GM12878 (cell line): ENCODE measurements around the gene SAC3D1. TPM values are rescaled to one million over a fixed set of nuclear protein-coding genes. Genes with fewer than 3 reads are reported as not detected.

Experiments used
- ATAC-seq: fragments of 200-7000 bp; cut with Tn5 transposase; 3 replicates; pipeline ENCODE4 v1.9.1; 2020; ENCODE audit warnings: mild to moderate bottlenecking, moderate library complexity
- BruUV-seq: library from RNA; stranded (reverse); fragments of 400-500 nt; replicated peaks from 2 replicates; lab custom pipeline; 2021; lab: Mats Ljungman, UMichigan
- CTCF ChIA-PET: fragments of 300-600 bp; sonication (Branson Sonifier 250); formaldehyde crosslinking; extraction: SDS; loops from one replicate; lab custom pipeline; 2021; ENCODE audit warnings: inconsistent platforms; lab: Yijun Ruan, JAX
- POLR2A ChIA-PET: fragments of 350-600 bp; formaldehyde crosslinking; extraction: SDS; loops from one replicate; lab custom pipeline; 2021; ENCODE audit warnings: inconsistent platforms; lab: Charles Lee
- RAD21 ChIA-PET: fragments of 300-600 bp; sonication (Branson Sonifier 250); formaldehyde crosslinking; loops from one replicate; lab custom pipeline; 2023; ENCODE audit warnings: antibody characterized with exemption; ENCODE audit not compliant: unreplicated experiment; lab: Charles Lee
- SMC1A ChIA-PET: fragments of 300-600 bp; sonication (Branson Sonifier 250); formaldehyde crosslinking; loops from one replicate; lab custom pipeline; 2023; ENCODE audit not compliant: unreplicated experiment, uncharacterized antibody; lab: Charles Lee
- DNase-seq: peaks from one replicate; pipeline ENCODE4 v3.0.0-alpha.2; 2011; ENCODE audit warnings: low read depth, low spot score
- FAIRE-seq: peaks from 3 replicates; lab custom pipeline; 2011; peaks lifted over from hg19 to GRCh38; lab: Jason Lieb, UNC
- H2AFZ ChIP-seq: 2 replicates; pipeline ENCODE4 v1.6.0; 2011; ENCODE audit warnings: low read depth, low read length, control low read depth; ENCODE audit not compliant: control insufficient read depth
- H3K27ac ChIP-seq: 2 replicates; pipeline ENCODE4 v1.5.1; 2011; ENCODE audit warnings: control low read depth; ENCODE audit not compliant: control insufficient read depth, insufficient read depth
- H3K27me3 ChIP-seq, 2 experiments: replicated peaks in 1 of 2; 2 replicates each; pipeline versions ENCODE4 v1.6.0 to v1.6.1; 2011; ENCODE audit warnings: low read length in 1 of 2; ENCODE audit not compliant: control insufficient read depth in 2 of 2, insufficient read depth in 2 of 2
- H3K36me3 ChIP-seq, 2 experiments: 2 replicates each; pipeline ENCODE4 v1.5.1; 2011; ENCODE audit warnings: low read length in 1 of 2; ENCODE audit not compliant: control insufficient read depth in 2 of 2, insufficient read depth in 2 of 2
- H3K4me1 ChIP-seq: 2 replicates; pipeline ENCODE4 v1.6.1; 2011; ENCODE audit warnings: mild to moderate bottlenecking, low read length, moderate library complexity, mixed read lengths; ENCODE audit not compliant: control insufficient read depth, insufficient read depth
- H3K4me2 ChIP-seq: 2 replicates; pipeline ENCODE4 v1.6.0; 2011; ENCODE audit warnings: control low read depth; ENCODE audit not compliant: control insufficient read depth, insufficient read depth
- H3K4me3 ChIP-seq: fragments of 200-600 bp; sonication (generic); 2 replicates; pipeline ENCODE4 v1.5.1; 2016
- H3K79me2 ChIP-seq: 2 replicates; pipeline ENCODE4 v1.6.0; 2011; ENCODE audit warnings: low read length; ENCODE audit not compliant: control insufficient read depth, insufficient read depth
- H3K9ac ChIP-seq: 2 replicates; pipeline ENCODE4 v1.8.0; 2011; ENCODE audit warnings: low read length, control low read depth, mixed read lengths; ENCODE audit not compliant: control insufficient read depth, insufficient read depth
- H3K9me3 ChIP-seq: replicated peaks from 3 replicates; pipeline ENCODE4 v1.5.1; 2011; ENCODE audit warnings: mild to moderate bottlenecking, low read length; ENCODE audit not compliant: control insufficient read depth, insufficient read depth
- H4K20me1 ChIP-seq: 2 replicates; pipeline ENCODE4 v1.6.0; 2011; ENCODE audit not compliant: control insufficient read depth, insufficient read depth
- CBFB ChIP-seq: IDR thresholded peaks from 2 replicates; pipeline ENCODE4 v1.6.1; 2016; ENCODE audit warnings: antibody characterized with exemption, low read depth
- CBX3 ChIP-seq: fragments of 200-600 bp; sonication (generic); IDR thresholded peaks from 2 replicates; pipeline ENCODE4 v1.6.1; 2016; ENCODE audit warnings: low read depth, borderline replicate concordance
- CEBPB ChIP-seq, 2 experiments: fragments of 150-350 bp in 1 of 2; IDR thresholded peaks; 2 replicates each; pipeline ENCODE4 v1.6.1; 2012 to 2014; ENCODE audit warnings: low read depth in 2 of 2, low read length in 2 of 2, borderline replicate concordance in 1 of 2, inconsistent platforms in 1 of 2
- IKZF1 ChIP-seq: fragments of 450-650 bp; conservative IDR thresholded peaks from 2 replicates; pipeline ENCODE4 v1.6.1; 2017; ENCODE audit warnings: antibody characterized with exemption, mild to moderate bottlenecking
- IKZF2 ChIP-seq, 2 experiments: fragments of 450-650 bp; IDR thresholded peaks; 2 replicates each; pipeline ENCODE4 v1.6.1; 2017; ENCODE audit warnings: mild to moderate bottlenecking in 2 of 2, moderate library complexity in 2 of 2
- MYC ChIP-seq: IDR thresholded peaks from 2 replicates; pipeline ENCODE4 v1.6.1; 2011; ENCODE audit warnings: mild to moderate bottlenecking, low read length, moderate library complexity, inconsistent platforms; ENCODE audit not compliant: insufficient read depth, insufficient replicate concordance, insufficient read length, severe bottlenecking
- SMAD5 ChIP-seq: IDR thresholded peaks from 2 replicates; pipeline ENCODE4 v1.6.1; 2016; ENCODE audit warnings: antibody characterized with exemption, low read depth
- WGBS: methylation state at CpG from one replicate; pipeline ENCODE4 v1.1.6; 2016; ENCODE audit warnings: low lambda C conversion rate; ENCODE audit not compliant: insufficient replicate concordance, insufficient coverage; ENCODE audit errors: missing lambda C conversion rate; 5-methylcytosine and 5-hydroxymethylcytosine counted together
- in situ Hi-C: fragments of 300-500 bp; cut with MboI; formaldehyde crosslinking; loops from 9 replicates; pipeline ENCODE4 v1.14.3; 2018; ENCODE audit warnings: mixed read lengths
- intact Hi-C: fragments of 100-400 bp; cut with micrococcal nuclease; formaldehyde crosslinking; loops from one replicate; pipeline ENCODE4 v1.14.2; 2022; ENCODE audit not compliant: unreplicated experiment
- polyA plus RNA-seq, 11 experiments: library from polyadenylated mRNA; depleted of rRNA in 4 of 11; unstranded in 6 of 11; stranded (reverse) in 5 of 11; fragments of >200 nt; fragmentation: Nextera tagmentation in 4 of 11; fragmentation: Illumina TruSeq in 1 of 11; extraction: Ambion mirVana in 4 of 11; extraction: Trizol in 1 of 11; gene quantifications; 1 replicate in 1 of 11; 2 replicates in 10 of 11; pipeline versions ENCODE4 v1.2.1 to v1.2.3, GENCODE V29; 2011 to 2016; ENCODE audit warnings: inconsistent platforms in 2 of 11, missing spikeins in 2 of 11, low read depth in 1 of 11
- total RNA-seq, 4 experiments: library from RNA; depleted of rRNA in 3 of 4; stranded (reverse); fragments of >200 nt in 3 of 4; fragmentation: Illumina TruSeq in 1 of 4; extraction: Trizol in 1 of 4; gene quantifications; 2 replicates each; pipeline versions ENCODE4 v1.2.1 to v1.2.3, GENCODE V29; 2013 to 2021
- TF ChIP-seq, protein P1 (sequence below): IDR thresholded peaks from 2 replicates; pipeline ENCODE4 v1.6.1; 2012; ENCODE audit warnings: low read depth, low read length, improper control_type of control experiment

Gene SAC3D1
- total and polyA plus RNA-seq, 10 of the 15 experiments (the other 5 are each of a cell fraction or from before 2014, with no cell fraction given): 0.16 to 44.6 (median 12.1) TPM

DNA sequence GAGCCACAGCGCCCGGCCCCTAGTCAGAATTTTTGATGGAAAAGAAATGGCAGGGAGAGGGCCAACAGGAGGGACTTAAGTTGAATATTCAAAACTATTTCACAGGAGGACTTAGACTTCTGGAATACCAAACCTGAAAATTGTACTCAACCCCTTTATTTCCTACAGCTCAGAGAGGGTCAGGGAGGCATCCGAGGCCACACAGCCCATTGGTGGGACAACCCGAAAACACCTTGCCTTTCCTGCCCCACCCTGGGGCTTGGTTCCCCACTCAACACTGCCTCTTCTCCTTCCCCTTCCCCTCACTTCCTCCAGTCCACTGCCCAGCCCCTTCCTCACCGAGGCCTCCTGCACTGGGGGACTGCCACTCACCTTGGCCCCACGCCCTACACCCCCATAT, 16.0 kb downstream of the SAC3D1 start:
- H3K9me3 ChIP-seq: no peaks in the 10 kb centered on the region
- SMC1A ChIA-PET: interaction anchor here (1.1 kb wide), 1 partner anchor 24 kb away, joined by 3 read pairs; no protein-coding TSS in a partner anchor
- H3K9ac ChIP-seq: no peak overlapping the region
- no peak overlapping the region for H3K4me2 ChIP-seq
- DNase-seq (no peak), ATAC-seq (no peak), FAIRE-seq (no peak)
- in situ Hi-C loops (no loop called here), intact Hi-C loops (no loop called here)
- no peaks in the 10 kb centered on the region for H3K79me2 ChIP-seq
- H3K27me3 ChIP-seq: no peaks in the 10 kb centered on the region
- H2AFZ ChIP-seq: no peak overlapping the region
- no peaks in the 10 kb centered on the region for H3K36me3 ChIP-seq
- WGBS: 86% methylated on average over 6 of the region's 6 CpGs
- no peaks in the 10 kb centered on the region for H4K20me1 ChIP-seq
- POLR2A ChIA-PET: interaction anchor here (0.6 to 0.7 kb wide), 3 partner anchors 41 to 993 kb away, joined by 4 to 5 read pairs (median 4); no protein-coding TSS in a partner anchor
- peaks cover 50% of the 10 kb centered on the region for H3K4me1 ChIP-seq
- RAD21 ChIA-PET: no interaction called here
- TF ChIP-seq CEBPB (IDR thresholded peaks at IDR 0.05; ENCODE audit: borderline replicate concordance in 1 of 2, low read depth in 2 of 2, low read length in 2 of 2) (no peak), SMAD5 (no peak), CBX3 (no peak), IKZF2 (IDR thresholded peaks at IDR 0.05) (no peak), CBFB (no peak), MYC (no peak), IKZF1 (no peak)
- TF ChIP-seq, protein P1, sequence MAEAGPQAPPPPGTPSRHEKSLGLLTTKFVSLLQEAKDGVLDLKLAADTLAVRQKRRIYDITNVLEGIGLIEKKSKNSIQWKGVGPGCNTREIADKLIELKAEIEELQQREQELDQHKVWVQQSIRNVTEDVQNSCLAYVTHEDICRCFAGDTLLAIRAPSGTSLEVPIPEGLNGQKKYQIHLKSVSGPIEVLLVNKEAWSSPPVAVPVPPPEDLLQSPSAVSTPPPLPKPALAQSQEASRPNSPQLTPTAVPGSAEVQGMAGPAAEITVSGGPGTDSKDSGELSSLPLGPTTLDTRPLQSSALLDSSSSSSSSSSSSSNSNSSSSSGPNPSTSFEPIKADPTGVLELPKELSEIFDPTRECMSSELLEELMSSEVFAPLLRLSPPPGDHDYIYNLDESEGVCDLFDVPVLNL: no peak
- no TSS peak for BruUV-seq
- H3K27ac ChIP-seq: no peak overlapping the region
- no peak overlapping the region for H3K4me3 ChIP-seq
- CTCF ChIA-PET: interaction anchor here (1.0 kb wide), 1 partner anchor 21 kb away, joined by 3 read pairs; no protein-coding TSS in a partner anchor
